Gastrocnemius medialis (tissue), 4 donors: ENCODE measurements around the gene NDUFC2.

Experiments
- POLR2A ChIP-seq, 2 donors: fragments of 450-650 bp; IDR thresholded peaks; one replicate each; pipeline ENCODE4 v1.6.1; 2017; ENCODE audit warnings: antibody characterized with exemption in 2 of 2, mild to moderate bottlenecking in 2 of 2, moderate library complexity in 2 of 2
- TF ChIP-seq, protein P1 (sequence below), 5 experiments: fragments of 450-650 bp in 3 of 5; fragments of 200-600 bp in 2 of 5; sonication (generic) in 2 of 5; IDR thresholded peaks in 4 of 5; conservative IDR thresholded peaks in 1 of 5; 1 replicate in 4 of 5; 2 replicates in 1 of 5; pipeline ENCODE4 v1.5.1; 2016 to 2019; ENCODE audit warnings: antibody characterized with exemption in 5 of 5, mild to moderate bottlenecking in 3 of 5, moderate library complexity in 3 of 5

DNA sequence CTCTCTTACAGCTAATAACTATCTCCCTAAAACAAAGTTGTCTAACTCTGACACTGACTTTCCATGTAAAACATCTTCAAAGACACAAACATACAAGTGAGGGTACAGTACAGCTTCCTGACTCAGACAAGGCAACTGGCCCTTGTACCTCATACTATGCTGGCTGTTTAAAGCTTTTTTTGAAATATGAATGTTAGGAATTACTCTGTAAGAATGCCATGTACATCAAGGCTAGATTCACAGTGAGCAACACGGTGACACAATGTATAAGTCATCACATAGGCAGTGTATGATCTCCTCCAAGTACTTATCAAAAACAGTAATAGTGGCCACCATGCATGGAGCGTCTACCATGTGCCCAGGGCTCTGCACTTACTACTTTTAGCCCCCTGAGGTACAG, 31.2 kb upstream of the NDUFC2 start:
- TF ChIP-seq, protein P1, sequence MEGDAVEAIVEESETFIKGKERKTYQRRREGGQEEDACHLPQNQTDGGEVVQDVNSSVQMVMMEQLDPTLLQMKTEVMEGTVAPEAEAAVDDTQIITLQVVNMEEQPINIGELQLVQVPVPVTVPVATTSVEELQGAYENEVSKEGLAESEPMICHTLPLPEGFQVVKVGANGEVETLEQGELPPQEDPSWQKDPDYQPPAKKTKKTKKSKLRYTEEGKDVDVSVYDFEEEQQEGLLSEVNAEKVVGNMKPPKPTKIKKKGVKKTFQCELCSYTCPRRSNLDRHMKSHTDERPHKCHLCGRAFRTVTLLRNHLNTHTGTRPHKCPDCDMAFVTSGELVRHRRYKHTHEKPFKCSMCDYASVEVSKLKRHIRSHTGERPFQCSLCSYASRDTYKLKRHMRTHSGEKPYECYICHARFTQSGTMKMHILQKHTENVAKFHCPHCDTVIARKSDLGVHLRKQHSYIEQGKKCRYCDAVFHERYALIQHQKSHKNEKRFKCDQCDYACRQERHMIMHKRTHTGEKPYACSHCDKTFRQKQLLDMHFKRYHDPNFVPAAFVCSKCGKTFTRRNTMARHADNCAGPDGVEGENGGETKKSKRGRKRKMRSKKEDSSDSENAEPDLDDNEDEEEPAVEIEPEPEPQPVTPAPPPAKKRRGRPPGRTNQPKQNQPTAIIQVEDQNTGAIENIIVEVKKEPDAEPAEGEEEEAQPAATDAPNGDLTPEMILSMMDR (IDR thresholded peaks at IDR 0.05 in 4 of 5, conservative IDR thresholded peaks at IDR 0.05 in 1 of 5): no peak
- no peak for TF ChIP-seq POLR2A (IDR thresholded peaks at IDR 0.05)
